Measurements from ENCODE around the gene CFAP119. TPM values are rescaled to one million over a fixed set of nuclear protein-coding genes. Genes with fewer than 3 reads are reported as not detected.

The CFAP119 gene
- total RNA-seq, 1 donor from 2014 or later = 8.2 TPM

- no peak overlapping the region for H3K4me3 ChIP-seq (ENCODE audit: low read depth, low read length)
- no peak for DNase-seq (ENCODE audit: low read depth)
- no peak for TF ChIP-seq CTCF (conservative IDR thresholded peaks at IDR 0.05; ENCODE audit: low read depth, low read length)
Measured at GRCh38 chr16:30737794-30738648, 23.8 kb downstream of the CFAP119 start.

- H3K4me3 ChIP-seq (ENCODE audit: low read depth, low read length) = no peak overlapping the region
- DNase-seq (ENCODE audit: low read depth) = no peak
- no peak for TF ChIP-seq CTCF (conservative IDR thresholded peaks at IDR 0.05; ENCODE audit: low read depth, low read length)
Measured at GRCh38 chr16:30736995-30737793, 24.7 kb downstream of the CFAP119 start.

- DNase-seq (ENCODE audit: low read depth) = no peak
- no peak overlapping the region for H3K4me3 ChIP-seq (ENCODE audit: low read depth, low read length)
- no peak for TF ChIP-seq CTCF (conservative IDR thresholded peaks at IDR 0.05; ENCODE audit: low read depth, low read length)
Measured at GRCh38 chr16:30731411-30731810, 30.5 kb downstream of the CFAP119 start.

- H3K4me3 ChIP-seq (ENCODE audit: low read depth, low read length) = no peak overlapping the region
- no peak for TF ChIP-seq CTCF (conservative IDR thresholded peaks at IDR 0.05; ENCODE audit: low read depth, low read length)
- no peak for DNase-seq (ENCODE audit: low read depth)
Measured at GRCh38 chr16:30728899-30729672, 32.8 kb downstream of the CFAP119 start.

- DNase-seq (ENCODE audit: low read depth) = no peak
- H3K4me3 ChIP-seq (ENCODE audit: low read depth, low read length) = no peak overlapping the region
- no peak for TF ChIP-seq CTCF (conservative IDR thresholded peaks at IDR 0.05; ENCODE audit: low read depth, low read length)
Measured at GRCh38 chr16:30728321-30728720, 33.5 kb downstream of the CFAP119 start.

GRCh38 chr16:30725418-30725792 is 36.5 kb downstream of the CFAP119 start:
- no peak overlapping the region for H3K4me3 ChIP-seq (ENCODE audit: low read depth, low read length)
- TF ChIP-seq CTCF (conservative IDR thresholded peaks at IDR 0.05; ENCODE audit: low read depth, low read length) = no peak
- DNase-seq (ENCODE audit: low read depth) = no peak

Data from epithelial cell of proximal tubule (primary cell).